H1 (cell line): ENCODE measurements around the gene STIM1. TPM values are rescaled to one million over a fixed set of nuclear protein-coding genes. Genes with fewer than 3 reads are reported as not detected.

Experiments
- CTCF ChIA-PET: fragments of 300-600 bp; sonication (Branson Sonifier 250); formaldehyde crosslinking; loops from one replicate; lab custom pipeline; 2021; ENCODE audit not compliant: partially characterized antibody; lab: Charles Lee
- POLR2A ChIA-PET: fragments of 300-600 bp; sonication (Branson Sonifier 250); formaldehyde crosslinking; loops from one replicate; lab custom pipeline; 2021; ENCODE audit warnings: inconsistent platforms; ENCODE audit not compliant: partially characterized antibody; lab: Charles Lee
- DNase-seq, 2 experiments: peaks; one replicate each; pipeline versions ENCODE4 v3.0.0 to v3.0.0-alpha.2; 2010 to 2022; ENCODE audit warnings: low spot score in 2 of 2, low read depth in 1 of 2, mixed read lengths in 1 of 2
- FAIRE-seq: peaks from 2 replicates; lab custom pipeline; 2011; peaks lifted over from hg19 to GRCh38; lab: Jason Lieb, UNC
- H2AFZ ChIP-seq: 2 replicates; pipeline ENCODE4 v1.8.1; 2012; ENCODE audit warnings: low read length, inconsistent platforms
- H2AK5ac ChIP-seq: 2 replicates; pipeline ENCODE4 v1.6.1; 2013; ENCODE audit warnings: low read depth, low read length
- H2BK120ac ChIP-seq: replicated peaks from 2 replicates; pipeline ENCODE3; 2013; ENCODE audit warnings: low read depth, low read length, inconsistent platforms
- H2BK12ac ChIP-seq: 2 replicates; pipeline ENCODE4 v1.6.1; 2013; ENCODE audit warnings: low read depth, low read length
- H2BK15ac ChIP-seq: 2 replicates; pipeline ENCODE4 v1.6.1; 2013; ENCODE audit warnings: low read length
- H2BK20ac ChIP-seq: 2 replicates; pipeline ENCODE4 v1.6.1; 2013; ENCODE audit warnings: low read length
- H2BK5ac ChIP-seq: 2 replicates; pipeline ENCODE4 v1.6.1; 2013; ENCODE audit warnings: low read depth, low read length
- H3K14ac ChIP-seq: 2 replicates; pipeline ENCODE4 v1.6.1; 2013; ENCODE audit warnings: inconsistent platforms; ENCODE audit not compliant: insufficient read length
- H3K18ac ChIP-seq: 2 replicates; pipeline ENCODE4 v1.6.1; 2013; ENCODE audit warnings: low read length; ENCODE audit errors: extremely low read depth
- H3K23ac ChIP-seq: 2 replicates; pipeline ENCODE4 v1.6.1; 2013; ENCODE audit warnings: inconsistent platforms; ENCODE audit not compliant: insufficient read length
- H3K23me2 ChIP-seq: 2 replicates; pipeline ENCODE4 v1.6.1; 2013; ENCODE audit warnings: low read depth, low read length
- H3K27ac ChIP-seq: 2 replicates; pipeline ENCODE4 v1.6.1; 2011; ENCODE audit warnings: low read depth, low read length, inconsistent platforms
- H3K27me3 ChIP-seq, 4 experiments: replicated peaks in 1 of 4; 1 replicate in 1 of 4; 2 replicates in 3 of 4; pipeline versions ENCODE4 v1.6.1 to v1.8.1; 2011 to 2013; ENCODE audit warnings: low read length in 3 of 4, mild to moderate bottlenecking in 3 of 4, inconsistent platforms in 2 of 4, mixed read lengths in 2 of 4, moderate library complexity in 1 of 4; ENCODE audit not compliant: control insufficient read depth in 3 of 4, insufficient read depth in 3 of 4; ENCODE audit errors: extremely low read depth in 1 of 4
- H3K36me3 ChIP-seq, 4 experiments: 2 replicates each; pipeline versions ENCODE4 v1.6.1 to v1.8.1; 2011 to 2013; ENCODE audit warnings: mild to moderate bottlenecking in 4 of 4, low read length in 3 of 4, moderate library complexity in 2 of 4, control low read depth in 1 of 4, inconsistent platforms in 1 of 4; ENCODE audit not compliant: insufficient read depth in 4 of 4, control insufficient read depth in 2 of 4
- H3K4ac ChIP-seq: replicated peaks from 2 replicates; pipeline ENCODE3; 2013; ENCODE audit warnings: low read length, low read depth, mixed read lengths, inconsistent platforms; ENCODE audit not compliant: insufficient read length
- H3K4me1 ChIP-seq, 4 experiments: replicated peaks in 1 of 4; 1 replicate in 1 of 4; 2 replicates in 3 of 4; pipeline versions ENCODE4 v1.6.1 to v1.8.1; 2011 to 2013; ENCODE audit warnings: low read length in 3 of 4, inconsistent platforms in 2 of 4, mixed read lengths in 1 of 4; ENCODE audit not compliant: insufficient read depth in 4 of 4, control insufficient read depth in 3 of 4
- H3K4me2 ChIP-seq, 2 experiments: 2 replicates each; pipeline versions ENCODE4 v1.6.1 to v1.8.1; 2011 to 2013; ENCODE audit warnings: low read depth in 2 of 2, low read length in 2 of 2, control low read depth in 1 of 2, inconsistent platforms in 1 of 2, mild to moderate bottlenecking in 1 of 2; ENCODE audit not compliant: insufficient read depth in 1 of 2
- H3K4me3 ChIP-seq, 4 experiments: fragments of 200-600, 300-600 bp in 1 of 4; sonication (generic), shearing (Covaris generic), sonication (Bioruptor Twin) in 1 of 4; 2 replicates each; pipeline versions ENCODE4 v1.5.1 to v1.8.1; 2011 to 2016; ENCODE audit warnings: low read length in 4 of 4, low read depth in 3 of 4, control low read depth in 2 of 4, inconsistent platforms in 2 of 4, mild to moderate bottlenecking in 2 of 4, mixed read lengths in 1 of 4, moderate library complexity in 1 of 4; ENCODE audit not compliant: insufficient read depth in 2 of 4; ENCODE audit errors: extremely low read depth in 1 of 4
- H3K56ac ChIP-seq: replicated peaks from 2 replicates; pipeline ENCODE3; 2013; ENCODE audit warnings: low read depth, mild to moderate bottlenecking, mixed read lengths, low read length, inconsistent platforms; ENCODE audit not compliant: insufficient read length
- H3K79me1 ChIP-seq: 2 replicates; pipeline ENCODE4 v1.6.1; 2013; ENCODE audit warnings: low read depth, low read length, control low read depth
- H3K79me2 ChIP-seq, 2 experiments: 2 replicates each; pipeline versions ENCODE4 v1.6.1 to v1.8.1; 2012 to 2013; ENCODE audit warnings: low read length in 2 of 2, mild to moderate bottlenecking in 2 of 2, inconsistent platforms in 1 of 2; ENCODE audit not compliant: insufficient read depth in 2 of 2, control insufficient read depth in 1 of 2
- H3K9ac ChIP-seq, 4 experiments: replicated peaks in 1 of 4; 1 replicate in 1 of 4; 2 replicates in 3 of 4; pipeline versions ENCODE4 v1.6.1 to v1.8.1; 2011 to 2013; ENCODE audit warnings: low read depth in 3 of 4, low read length in 3 of 4, control low read depth in 2 of 4, mild to moderate bottlenecking in 2 of 4, moderate library complexity in 2 of 4, inconsistent platforms in 1 of 4; ENCODE audit errors: extremely low read depth in 1 of 4
- H3K9me3 ChIP-seq, 2 experiments: 2 replicates each; pipeline versions ENCODE4 v1.6.1 to v1.8.1; 2012 to 2013; ENCODE audit warnings: mild to moderate bottlenecking in 2 of 2, moderate library complexity in 2 of 2, control low read depth in 1 of 2, inconsistent platforms in 1 of 2, low read depth in 1 of 2, low read length in 1 of 2, mixed read lengths in 1 of 2; ENCODE audit not compliant: insufficient read depth in 2 of 2
- H4K20me1 ChIP-seq, 2 experiments: replicated peaks in 1 of 2; 2 replicates each; pipeline versions ENCODE3 to v1.8.1; 2011 to 2013; ENCODE audit warnings: inconsistent platforms in 2 of 2, low read length in 2 of 2, mild to moderate bottlenecking in 1 of 2; ENCODE audit not compliant: insufficient read depth in 2 of 2, control insufficient read depth in 1 of 2
- H4K5ac ChIP-seq: 2 replicates; pipeline ENCODE4 v1.6.1; 2013; ENCODE audit warnings: low read length, low read depth, mixed read lengths, inconsistent platforms; ENCODE audit not compliant: insufficient read length
- H4K8ac ChIP-seq: 2 replicates; pipeline ENCODE4 v1.8.0; 2013; ENCODE audit warnings: mild to moderate bottlenecking, moderate library complexity, low read length, inconsistent platforms; ENCODE audit not compliant: insufficient read depth; ENCODE audit errors: extremely low read depth
- H4K91ac ChIP-seq: replicated peaks from 2 replicates; pipeline ENCODE3; 2013; ENCODE audit warnings: low read length, mixed read lengths, inconsistent platforms; ENCODE audit not compliant: insufficient read length
- BCL11A ChIP-seq, 2 experiments: IDR thresholded peaks; one replicate each; pipeline ENCODE4 v1.6.1; 2011; ENCODE audit warnings: low read depth in 2 of 2, low read length in 2 of 2, mild to moderate bottlenecking in 2 of 2
- CBX8 ChIP-seq: fragments of 300-800, 300-1000 bp; sonication (generic); IDR thresholded peaks from 2 replicates; pipeline ENCODE4 v1.7.1; 2016; ENCODE audit warnings: low read depth, low read length, borderline replicate concordance
- CHD1 ChIP-seq: IDR thresholded peaks from 2 replicates; pipeline ENCODE4 v1.6.1; 2012; ENCODE audit warnings: low read depth, low read length, improper control_type of control experiment
- CREB1 ChIP-seq: IDR thresholded peaks from 2 replicates; pipeline ENCODE4 v1.6.1; 2012; ENCODE audit warnings: inconsistent platforms
- EZH2 ChIP-seq: fragments of 200-600 bp; sonication (generic); IDR thresholded peaks from 2 replicates; pipeline ENCODE4 v1.7.1; 2012; ENCODE audit warnings: low read depth, mild to moderate bottlenecking, moderate library complexity, low read length, inconsistent platforms; ENCODE audit not compliant: severe bottlenecking
- FOSL1 ChIP-seq: IDR thresholded peaks from 2 replicates; pipeline ENCODE4 v1.6.1; 2011; ENCODE audit warnings: mild to moderate bottlenecking, low read depth, low read length, moderate library complexity; ENCODE audit not compliant: insufficient read depth
- GTF2F1 ChIP-seq: IDR thresholded peaks from 2 replicates; pipeline ENCODE4 v1.6.1; 2012; ENCODE audit warnings: low read depth, low read length, improper control_type of control experiment, borderline replicate concordance
- HDAC2 ChIP-seq, 2 experiments: fragments of 300-600 bp in 1 of 2; sonication (generic) in 1 of 2; IDR thresholded peaks; 2 replicates each; pipeline ENCODE4 v1.6.1; 2011 to 2012; ENCODE audit warnings: low read depth in 2 of 2, low read length in 2 of 2, mild to moderate bottlenecking in 2 of 2, moderate library complexity in 2 of 2, borderline replicate concordance in 1 of 2, inconsistent platforms in 1 of 2
- NRF1 ChIP-seq: IDR thresholded peaks from 2 replicates; pipeline ENCODE4 v1.6.1; 2011; ENCODE audit warnings: mild to moderate bottlenecking, low read depth, low read length, improper control_type of control experiment
- POLR2AphosphoS5 ChIP-seq: IDR thresholded peaks from 2 replicates; pipeline ENCODE4 v1.6.1; 2011; ENCODE audit warnings: low read depth, low read length
- POU5F1 ChIP-seq: IDR thresholded peaks from 2 replicates; pipeline ENCODE4 v1.6.1; 2011; ENCODE audit warnings: low read depth, mild to moderate bottlenecking, low read length, moderate library complexity
- RAD21 ChIP-seq, 2 experiments: IDR thresholded peaks in 1 of 2; conservative IDR thresholded peaks in 1 of 2; 2 replicates each; pipeline ENCODE4 v1.6.1; 2011; ENCODE audit warnings: low read depth in 2 of 2, low read length in 2 of 2, improper control_type of control experiment in 1 of 2, inconsistent platforms in 1 of 2, mild to moderate bottlenecking in 1 of 2, moderate library complexity in 1 of 2
- RBBP5 ChIP-seq: IDR thresholded peaks from 2 replicates; pipeline ENCODE4 v1.7.1; 2012; ENCODE audit warnings: low read depth, mild to moderate bottlenecking, inconsistent platforms, low read length, moderate library complexity, borderline replicate concordance
- SIX5 ChIP-seq: IDR thresholded peaks from 2 replicates; pipeline ENCODE4 v1.6.1; 2011; ENCODE audit warnings: mild to moderate bottlenecking, low read depth, low read length
- SP4 ChIP-seq: IDR thresholded peaks from 2 replicates; pipeline ENCODE4 v1.6.1; 2012; ENCODE audit warnings: low read length, inconsistent platforms
- WGBS, 2 experiments: shearing (Covaris generic) in 1 of 2; methylation state at CpG; one replicate each; pipeline versions ENCODE4 v1.1.6 to v1.1.7; 2013 to 2015; ENCODE audit warnings: low lambda C conversion rate in 2 of 2, mixed read lengths in 2 of 2, inconsistent platforms in 1 of 2, low coverage in 1 of 2, missing lambda C conversion rate in 1 of 2; ENCODE audit not compliant: insufficient replicate concordance in 2 of 2, insufficient coverage in 1 of 2, insufficient read length in 1 of 2; ENCODE audit errors: extremely low coverage in 1 of 2, missing lambda C conversion rate in 1 of 2; 5-methylcytosine and 5-hydroxymethylcytosine counted together
- polyA plus RNA-seq, 7 experiments: library from polyadenylated mRNA; depleted of rRNA in 3 of 7; stranded (reverse) in 5 of 7; unstranded in 2 of 7; fragments of >200 nt in 5 of 7; fragments of 200-250 nt in 2 of 7; gene quantifications; 1 replicate in 5 of 7; 2 replicates in 1 of 7; 4 replicates in 1 of 7; pipeline versions ENCODE4 v1.2.1 to v1.2.3, GENCODE V29; 2011 to 2013; ENCODE audit warnings: missing spikeins in 2 of 7, mixed read lengths in 2 of 7
- total RNA-seq: library from RNA; stranded (reverse); fragmentation: NEBNext Ultra II Directional; extraction: Animal tissue kit (Norgen Biotek cat#: 25700); gene quantifications from 2 replicates; pipeline ENCODE4 v1.2.1, GENCODE V29; 2021

Gene STIM1
- total and polyA plus RNA-seq, 2 of the 8 experiments (the other 6 are each of a cell fraction or from before 2014, with no cell fraction given) = 11.1 to 12.2 TPM

DNA sequence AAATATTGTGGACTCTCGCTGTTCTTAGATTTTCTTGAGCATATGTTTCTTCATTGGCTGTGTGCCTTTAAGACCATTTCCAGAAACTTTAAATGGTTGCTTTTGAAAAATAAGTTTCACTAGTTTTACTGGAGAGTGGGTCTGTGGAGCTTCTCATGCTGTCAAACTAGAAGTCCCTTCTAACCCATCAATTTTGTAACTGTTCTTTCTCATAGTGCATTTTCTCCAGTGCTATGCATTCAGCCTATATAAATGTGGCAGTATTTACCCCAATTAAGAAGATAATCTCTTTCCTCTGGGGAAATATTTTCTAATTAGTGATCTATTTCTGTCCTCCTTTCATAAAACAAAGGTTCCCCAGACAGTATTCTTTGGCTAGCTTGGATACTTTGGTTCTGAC is 141.2 kb downstream of the STIM1 start:
- no peak overlapping the region for H3K9ac ChIP-seq
- peaks cover 15 to 22% of the 10 kb centered on the region in 2 experiments; a peak in 3 of 4 replicates for H3K9me3 ChIP-seq
- no peak overlapping the region for H2BK120ac ChIP-seq
- no peak overlapping the region for H3K56ac ChIP-seq
- no peak overlapping the region for H3K4ac ChIP-seq
- no peak for FAIRE-seq
- H4K8ac ChIP-seq = no peak overlapping the region
- H2AFZ ChIP-seq = no peak overlapping the region
- H3K36me3 ChIP-seq = no peaks in the 10 kb centered on the region
- no peak overlapping the region for H3K14ac ChIP-seq
- ChIA-PET CTCF (interaction anchor here (0.8 to 2.0 kb wide), 8 partner anchors 9 to 174 kb away, joined by 3 to 7 read pairs (median 3); no protein-coding TSS in a partner anchor), POLR2A (interaction anchor here (0.9 kb wide), 1 partner anchor 57 kb away, joined by 7 read pairs; no protein-coding TSS in a partner anchor)
- no peaks in the 10 kb centered on the region for H4K20me1 ChIP-seq
- no peaks in the 10 kb centered on the region for H3K4me1 ChIP-seq
- no peak overlapping the region for H3K4me2 ChIP-seq
- H3K79me1 ChIP-seq = no peaks in the 10 kb centered on the region
- no peak for DNase-seq
- no peak overlapping the region for H3K4me3 ChIP-seq
- no peak overlapping the region for H4K91ac ChIP-seq
- no peaks in the 10 kb centered on the region for H3K79me2 ChIP-seq
- no peak overlapping the region for H2BK20ac ChIP-seq
- WGBS, 2 experiments = 93% methylated on average over 1 of the region's 1 CpG; no CpG with 5 or more reads in 1 of the 2 experiments
- H3K23me2 ChIP-seq = no peaks in the 10 kb centered on the region
- no peak overlapping the region for H4K5ac ChIP-seq
- H3K23ac ChIP-seq = no peak overlapping the region
- H2BK12ac ChIP-seq = no peak overlapping the region
- H3K27ac ChIP-seq = no peak overlapping the region
- H2BK15ac ChIP-seq = no peak overlapping the region
- no peak overlapping the region for H2BK5ac ChIP-seq
- no peak overlapping the region for H2AK5ac ChIP-seq
- no peaks in the 10 kb centered on the region for H3K27me3 ChIP-seq
- no peak overlapping the region for H3K18ac ChIP-seq
- TF ChIP-seq SIX5 = no peak
- TF ChIP-seq CREB1 = no peak
- TF ChIP-seq HDAC2 (IDR thresholded peaks at IDR 0.05; ENCODE audit: borderline replicate concordance in 1 of 2, low read depth in 2 of 2, low read length in 2 of 2) = no peak
- TF ChIP-seq SP4 = no peak
- no peak for TF ChIP-seq BCL11A (IDR thresholded peaks at IDR 0.05; ENCODE audit: low read depth in 2 of 2, low read length in 2 of 2)
- no peak for TF ChIP-seq EZH2
- TF ChIP-seq CHD1 = no peak
- TF ChIP-seq FOSL1 = no peak
- no peak for TF ChIP-seq POLR2AphosphoS5
- TF ChIP-seq GTF2F1 = no peak
- TF ChIP-seq CBX8 = no peak
- no peak for TF ChIP-seq RBBP5
- no peak for TF ChIP-seq POU5F1
- no peak for TF ChIP-seq RAD21 (IDR thresholded peaks at IDR 0.05 in 1 of 2, conservative IDR thresholded peaks at IDR 0.05 in 1 of 2; ENCODE audit: low read depth in 2 of 2, low read length in 2 of 2)
- TF ChIP-seq NRF1 = no peak
